HG02840 (cell line): ENCODE data around the gene ZFPM1.

ENCODE experiments used
- ATAC-seq: cut with Tn5 transposase; IDR thresholded peaks from one replicate; pipeline ENCODE4 v1.9.1; 2021; ENCODE audit warnings: mild to moderate bottlenecking, moderate library complexity, moderate number of reproducible peaks; ENCODE audit not compliant: unreplicated experiment, low FRiP score

Gene ZFPM1

GRCh38 chr16:88448461-88449266, 4.4 kb upstream of the ZFPM1 start:
- ATAC-seq, result no peak

GRCh38 chr16:88449267-88449561, 3.9 kb upstream of the ZFPM1 start:
- ATAC-seq, result no peak

GRCh38 chr16:88451586-88452481, 1.2 kb upstream of the ZFPM1 start:
- ATAC-seq, result no peak

GRCh38 chr16:88452482-88453216, 431 bp upstream of the ZFPM1 start:
- ATAC-seq, result peak; percentile 50

- ATAC-seq, result no peak
Measured at GRCh38 chr16:88453611-88454522, 787 bp downstream of the ZFPM1 start.

GRCh38 chr16:88454523-88454947, 1.5 kb downstream of the ZFPM1 start:
- ATAC-seq, result no peak

- peak; percentile 29 for ATAC-seq
Measured at GRCh38 chr16:88455610-88456355, 2.7 kb downstream of the ZFPM1 start.

GRCh38 chr16:88456356-88457292, 3.5 kb downstream of the ZFPM1 start:
- ATAC-seq, result no peak

- no peak for ATAC-seq
Measured at GRCh38 chr16:88458039-88458772, 5.1 kb downstream of the ZFPM1 start.

- ATAC-seq, result no peak
Measured at GRCh38 chr16:88458773-88459235, 5.7 kb downstream of the ZFPM1 start.

GRCh38 chr16:88459366-88460073, 6.4 kb downstream of the ZFPM1 start:
- ATAC-seq, result no peak

GRCh38 chr16:88460496-88461330, 7.6 kb downstream of the ZFPM1 start:
- no peak for ATAC-seq

- no peak for ATAC-seq
Measured at GRCh38 chr16:88461331-88462269, 8.5 kb downstream of the ZFPM1 start.

- no peak for ATAC-seq
Measured at GRCh38 chr16:88462396-88462795, 9.3 kb downstream of the ZFPM1 start.

GRCh38 chr16:88463411-88463810, 10.3 kb downstream of the ZFPM1 start:
- no peak for ATAC-seq
